T-cell (primary cell): ENCODE measurements around the gene RAB11FIP4. TPM values are rescaled to one million over a fixed set of nuclear protein-coding genes. Genes with fewer than 3 reads are reported as not detected.
A peak's percentile ranks its signal among the peaks of the same experiment; 100 is the strongest.

ENCODE experiments used
- ATAC-seq, 4 experiments: fragments of 200-7000 bp in 3 of 4; fragments of 150-1000 bp in 1 of 4; cut with Tn5 transposase; replicated peaks in 1 of 4; 1 replicate in 3 of 4; 2 replicates in 1 of 4; pipeline ENCODE4 v1.10.0; 2021; ENCODE audit warnings: moderate library complexity in 3 of 4, mild to moderate bottlenecking in 2 of 4, moderate number of reproducible peaks in 1 of 4
- CTCF ChIA-PET, 2 donors: fragments of 300-600 bp; sonication (Branson Sonifier 250); formaldehyde crosslinking; loops; one replicate each; lab custom pipeline; 2022; ENCODE audit warnings: antibody characterized with exemption in 2 of 2; lab: Charles Lee
- POLR2A ChIA-PET, 2 donors: fragments of 300-600 bp; sonication (Branson Sonifier 250); formaldehyde crosslinking; loops; one replicate each; lab custom pipeline; 2022; ENCODE audit warnings: antibody characterized with exemption in 2 of 2; lab: Charles Lee
- DNase-seq, 35 experiments: peaks; one replicate each; pipeline versions ENCODE4 v3.0.0 to v3.0.0-alpha.2; 2013 to 2023
- H3K27ac ChIP-seq: one replicate; pipeline ENCODE4 v1.5.1; 2013; ENCODE audit warnings: low read length
- H3K27me3 ChIP-seq, 2 experiments: replicated peaks in 1 of 2; 1 replicate in 1 of 2; 2 replicates in 1 of 2; pipeline versions ENCODE4 v1.6.1 to v1.7.0; 2013; ENCODE audit warnings: low read length in 1 of 2, mixed read lengths in 1 of 2; ENCODE audit not compliant: control insufficient read depth in 2 of 2, insufficient read depth in 2 of 2; ENCODE audit errors: extremely low read depth in 1 of 2
- H3K36me3 ChIP-seq, 2 donors: 1 replicate in 1 of 2; 2 replicates in 1 of 2; pipeline versions ENCODE4 v1.6.1 to v1.7.0; 2013; ENCODE audit warnings: low read length in 1 of 2; ENCODE audit not compliant: control insufficient read depth in 2 of 2, insufficient read depth in 1 of 2; ENCODE audit errors: extremely low read depth in 1 of 2
- H3K4me1 ChIP-seq, 2 experiments: 1 replicate in 1 of 2; 2 replicates in 1 of 2; pipeline versions ENCODE4 v1.6.1 to v1.7.0; 2013; ENCODE audit warnings: low read length in 2 of 2, mixed read lengths in 1 of 2; ENCODE audit not compliant: insufficient read depth in 2 of 2, control insufficient read depth in 1 of 2; ENCODE audit errors: extremely low read depth in 1 of 2
- H3K4me3 ChIP-seq, 2 donors: 1 replicate in 1 of 2; 2 replicates in 1 of 2; pipeline versions ENCODE4 v1.5.1 to v1.7.0; 2013; ENCODE audit warnings: mild to moderate bottlenecking in 2 of 2, low read length in 1 of 2, moderate library complexity in 1 of 2; ENCODE audit not compliant: control insufficient read depth in 1 of 2; ENCODE audit errors: extremely low read depth in 1 of 2
- H3K9me3 ChIP-seq: 2 replicates; pipeline ENCODE4 v1.7.0; 2013
- H3K27ac Mint-ChIP-seq, 2 donors: one replicate each; pipeline ENCODE4 v1.8.0; 2020 to 2021; ENCODE audit warnings: mild to moderate bottlenecking in 2 of 2, mixed read lengths in 2 of 2
- H3K27me3 Mint-ChIP-seq, 2 donors: one replicate each; pipeline ENCODE4 v1.8.0; 2021 to 2022; ENCODE audit warnings: mixed read lengths in 2 of 2
- H3K36me3 Mint-ChIP-seq: one replicate; pipeline ENCODE4 v1.8.0; 2021; ENCODE audit warnings: mixed read lengths
- H3K4me1 Mint-ChIP-seq, 3 donors: one replicate each; pipeline ENCODE4 v1.8.0; 2020 to 2022; ENCODE audit warnings: mixed read lengths in 3 of 3, mild to moderate bottlenecking in 1 of 3
- H3K4me3 Mint-ChIP-seq, 3 donors: one replicate each; pipeline ENCODE4 v1.8.0; 2020 to 2022; ENCODE audit warnings: mild to moderate bottlenecking in 3 of 3, mixed read lengths in 3 of 3, moderate library complexity in 3 of 3
- H3K9me3 Mint-ChIP-seq, 3 donors: one replicate each; pipeline ENCODE4 v1.8.0; 2020 to 2022; ENCODE audit warnings: mixed read lengths in 3 of 3
- WGBS: methylation state at CpG from one replicate; pipeline ENCODE4 v1.1.5; 2013; ENCODE audit warnings: missing lambda C conversion rate; ENCODE audit not compliant: insufficient coverage; 5-methylcytosine and 5-hydroxymethylcytosine counted together
- total RNA-seq, 35 experiments: library from RNA in 6 of 35; stranded (reverse) in 6 of 35; fragments of 120-200 nt in 1 of 35; gene quantifications; one replicate each; pipeline versions ENCODE4 v1.2.1 to v1.2.4 and lab custom pipeline; 2013 to 2026

RAB11FIP4 gene
- total RNA-seq, 5 donors from 2014 or later (not counting 1 experiment from before 2014, with no cell fraction given): 45.6 to 72.6 (median 50.1) TPM

DNA sequence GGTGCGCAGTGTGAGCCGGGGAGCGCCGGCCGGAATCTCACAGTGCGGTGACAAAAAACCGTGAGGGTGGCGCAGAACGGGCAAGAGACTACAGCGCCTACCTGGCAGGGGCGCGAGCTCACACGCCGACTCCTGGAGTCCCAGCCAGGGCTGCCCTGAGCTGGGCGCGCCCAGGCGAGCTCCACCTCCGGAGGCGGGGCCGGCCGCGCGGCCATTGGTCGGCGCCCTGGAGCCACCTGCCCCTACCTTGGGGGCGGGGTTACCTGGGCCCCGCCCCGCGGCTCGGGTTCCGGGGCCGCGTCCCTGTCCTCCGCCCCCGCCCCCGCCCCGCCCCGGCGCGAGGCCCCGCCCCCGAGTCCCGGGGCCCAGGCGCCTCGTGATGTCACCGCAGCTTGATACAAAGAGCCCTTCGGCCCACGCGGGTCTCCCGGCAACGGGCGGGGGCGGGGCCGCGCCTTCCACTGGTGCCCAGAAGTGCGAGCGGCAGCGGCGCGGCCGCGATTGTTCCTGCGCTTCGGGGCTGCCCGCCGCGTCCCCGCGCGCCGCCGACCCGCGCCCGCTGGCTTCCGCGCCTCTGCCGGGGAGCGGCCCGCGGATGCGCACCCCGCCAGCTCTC, 96.3 kb downstream of the RAB11FIP4 start:
- Mint-ChIP-seq H3K27ac (peak overlapping the region; percentile 93 to 95), H3K4me1 (peaks cover 49 to 53% (median 50%) of the 10 kb centered on the region in 3 donors)

GRCh38 chr17:31488264-31488981, 96.9 kb downstream of the RAB11FIP4 start:
- Mint-ChIP-seq H3K9me3 (no peaks in the 10 kb centered on the region), H3K27ac (peak overlapping the region; percentile 99), H3K36me3 (no peaks in the 10 kb centered on the region), H3K4me3 (peak overlapping the region; percentile 84 to 94 (median 91)), H3K27me3 (no peaks in the 10 kb centered on the region), H3K4me1 (peaks cover 56 to 60% (median 57%) of the 10 kb centered on the region in 3 donors)
- CTCF ChIA-PET: interaction anchor here (0.6 to 1.5 kb wide), 4 partner anchors 10 to 1873 kb away, joined by 3 to 33 read pairs (median 4); no protein-coding TSS in a partner anchor
- H3K4me1 ChIP-seq: peaks cover 37 to 61% of the 10 kb centered on the region in 2 experiments
- no peaks in the 10 kb centered on the region for H3K9me3 ChIP-seq
- H3K4me3 ChIP-seq: peak overlapping the region; percentile 74 to 84
- DNase-seq (peak in 8 of 35 experiments; percentile 17 to 49 (median 35)), ATAC-seq (peak in 3 of 4 experiments; percentile 5 to 17 (median 13))
- no peaks in the 10 kb centered on the region for H3K27me3 ChIP-seq
- POLR2A ChIA-PET: interaction anchor here (0.6 to 2.0 kb wide), 6 partner anchors 10 to 391 kb away, joined by 3 to 18 read pairs (median 5); no protein-coding TSS in a partner anchor
- H3K36me3 ChIP-seq: no peaks in the 10 kb centered on the region
- WGBS: 2% methylated on average over 61 of the region's 62 CpGs
- H3K27ac ChIP-seq: peak overlapping the region; percentile 84

More for the DNA sequence above, 96.3 kb downstream of the RAB11FIP4 start:
- CTCF ChIA-PET: interaction anchor here (0.6 to 1.5 kb wide), 7 partner anchors 11 to 1872 kb away, joined by 3 to 33 read pairs (median 3); no protein-coding TSS in a partner anchor
- POLR2A ChIA-PET: interaction anchor here (0.5 to 2.0 kb wide), 8 partner anchors 10 to 728 kb away, joined by 3 to 18 read pairs (median 4); no protein-coding TSS in a partner anchor
- H3K9me3 ChIP-seq: no peaks in the 10 kb centered on the region
- DNase-seq: peak; percentile 89 to 99 (median 95)
- Mint-ChIP-seq H3K4me3 (peak overlapping the region; percentile 82 to 84 (median 84)), H3K27me3 (no peaks in the 10 kb centered on the region), H3K36me3 (no peaks in the 10 kb centered on the region), H3K9me3 (no peaks in the 10 kb centered on the region)
- H3K36me3 ChIP-seq: no peaks in the 10 kb centered on the region
- ATAC-seq: peak; percentile 90 to 92 (median 90)
- peaks cover 30 to 55% of the 10 kb centered on the region in 2 experiments for H3K4me1 ChIP-seq
- peak overlapping the region; percentile 74 to 84 for H3K4me3 ChIP-seq
- peak overlapping the region; percentile 71 for H3K27ac ChIP-seq
- under 1% methylated on average over 79 of the region's 83 CpGs for WGBS
- no peaks in the 10 kb centered on the region for H3K27me3 ChIP-seq

- no peaks in the 10 kb centered on the region for H3K36me3 Mint-ChIP-seq
Measured at GRCh38 chr17:31488982-31489294, 97.5 kb downstream of the RAB11FIP4 start.

GRCh38 chr17:31489295-31490018, 98.0 kb downstream of the RAB11FIP4 start:
- peak overlapping the region; percentile 99 for H3K27ac Mint-ChIP-seq
- H3K9me3 ChIP-seq: no peaks in the 10 kb centered on the region
- WGBS: 64% methylated on average over 14 of the region's 16 CpGs
- H3K4me3 ChIP-seq: peak overlapping the region; percentile 74 to 84
- no peak for ATAC-seq
- DNase-seq: peak in 12 of 35 experiments; percentile 17 to 55 (median 32)
- H3K4me1 Mint-ChIP-seq: peaks cover 66 to 70% (median 67%) of the 10 kb centered on the region in 3 donors
- H3K27me3 Mint-ChIP-seq: no peaks in the 10 kb centered on the region
- H3K27me3 ChIP-seq: no peaks in the 10 kb centered on the region
- no peaks in the 10 kb centered on the region for H3K36me3 Mint-ChIP-seq
- ChIA-PET CTCF (interaction anchor here in 1 of 2 donors (1.3 kb wide), 1 partner anchor 19 kb away, joined by 4 read pairs; no protein-coding TSS in a partner anchor), POLR2A (interaction anchor here (0.6 to 2.0 kb wide), 2 partner anchors 20 to 392 kb away, joined by 6 to 18 read pairs; no protein-coding TSS in a partner anchor)
- peak overlapping the region; percentile 84 for H3K27ac ChIP-seq
- H3K4me3 Mint-ChIP-seq: peak overlapping the region; percentile 84 to 94 (median 91)
- H3K4me1 ChIP-seq: peaks cover 46 to 72% of the 10 kb centered on the region in 2 experiments
- no peaks in the 10 kb centered on the region for H3K9me3 Mint-ChIP-seq
- no peaks in the 10 kb centered on the region for H3K36me3 ChIP-seq

More at GRCh38 chr17:31488982-31489294, 97.5 kb downstream of the RAB11FIP4 start:
- Mint-ChIP-seq H3K27ac (peak overlapping the region; percentile 99), H3K9me3 (no peaks in the 10 kb centered on the region), H3K4me1 (peaks cover 61 to 65% (median 62%) of the 10 kb centered on the region in 3 donors), H3K4me3 (peak overlapping the region; percentile 84 to 94 (median 91)), H3K27me3 (no peaks in the 10 kb centered on the region)
- ATAC-seq: no peak
- peaks cover 42 to 66% of the 10 kb centered on the region in 2 experiments for H3K4me1 ChIP-seq
- no peaks in the 10 kb centered on the region for H3K27me3 ChIP-seq
- peak overlapping the region; percentile 84 for H3K27ac ChIP-seq
- peak overlapping the region; percentile 74 to 84 for H3K4me3 ChIP-seq
- CTCF ChIA-PET: interaction anchor here in 1 of 2 donors (1.3 kb wide), 1 partner anchor 20 kb away, joined by 4 read pairs; no protein-coding TSS in a partner anchor
- POLR2A ChIA-PET: interaction anchor here (0.6 to 2.0 kb wide), 2 partner anchors 21 to 392 kb away, joined by 6 to 18 read pairs; no protein-coding TSS in a partner anchor
- no peaks in the 10 kb centered on the region for H3K36me3 ChIP-seq
- DNase-seq: peak in 1 of 35 experiments; percentile 30
- WGBS: 31% methylated on average over 3 of the region's 4 CpGs
- no peaks in the 10 kb centered on the region for H3K9me3 ChIP-seq

DNA sequence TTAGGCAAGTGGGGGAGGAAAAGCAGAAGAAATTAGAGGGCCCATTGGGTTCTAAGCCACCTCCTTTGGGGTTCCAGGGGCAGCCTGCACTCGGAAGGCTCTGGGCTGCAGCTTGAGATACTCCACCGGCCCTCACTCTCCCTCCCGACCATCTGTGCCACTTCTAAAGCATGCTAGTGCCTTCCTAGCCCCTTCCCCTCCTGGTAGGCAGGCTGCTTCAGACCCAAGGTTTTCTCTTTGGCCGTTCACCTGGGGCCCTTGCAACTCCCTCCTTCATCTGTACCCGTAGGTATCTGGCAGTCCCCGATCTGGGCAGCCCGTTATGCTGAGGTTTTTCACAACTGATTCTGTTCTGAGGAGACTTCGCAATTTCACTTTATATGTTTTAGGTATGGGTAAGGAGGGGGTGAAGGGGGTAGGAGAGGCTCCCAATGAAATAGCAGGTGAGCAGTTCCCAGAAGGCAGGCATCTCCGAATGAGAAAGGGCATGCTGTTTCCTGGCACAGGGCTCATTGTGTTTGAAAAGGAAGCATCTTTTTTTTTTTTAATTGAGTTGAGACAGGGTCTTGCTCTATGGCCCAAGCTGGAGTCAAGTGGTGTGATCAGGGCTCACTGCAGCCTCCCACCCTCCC, 98.7 kb downstream of the RAB11FIP4 start:
- no peaks in the 10 kb centered on the region for H3K27me3 ChIP-seq

More for the DNA sequence above, 98.7 kb downstream of the RAB11FIP4 start:
- H3K27me3 Mint-ChIP-seq: no peaks in the 10 kb centered on the region
- 64% methylated on average over 1 of the region's 9 CpGs for WGBS
- Histone ChIP-seq H3K4me3 (peak overlapping the region; percentile 2 to 84), H3K4me1 (peaks cover 52 to 78% of the 10 kb centered on the region in 2 experiments), H3K36me3 (no peaks in the 10 kb centered on the region), H3K9me3 (no peaks in the 10 kb centered on the region), H3K27ac (peak overlapping the region; percentile 84)
- H3K4me1 Mint-ChIP-seq: peaks cover 72 to 75% (median 72%) of the 10 kb centered on the region in 3 donors
- CTCF ChIA-PET: interaction anchor here in 1 of 2 donors (1.3 kb wide), 1 partner anchor 18 kb away, joined by 4 read pairs; no protein-coding TSS in a partner anchor
- ATAC-seq (no peak), DNase-seq (no peak)
- H3K9me3 Mint-ChIP-seq: no peaks in the 10 kb centered on the region
- peak overlapping the region; percentile 99 for H3K27ac Mint-ChIP-seq
- POLR2A ChIA-PET: no interaction called here
- H3K4me3 Mint-ChIP-seq: peak overlapping the region; percentile 84 to 94 (median 91)
- H3K36me3 Mint-ChIP-seq: no peaks in the 10 kb centered on the region
